HG03139 (cell line): ENCODE results near the gene CERS6.
"Not testable (repeated sequence)": the region's sequence is repeated elsewhere in the genome, so short reads cannot be mapped to it uniquely, and the experiment has no call there.

Experiments used
- ATAC-seq: cut with Tn5 transposase; IDR thresholded peaks from one replicate; pipeline ENCODE4 v1.9.1; 2021; ENCODE audit not compliant: unreplicated experiment

CERS6 gene

GRCh38 chr2:168791140-168791539 is 335.1 kb downstream of the CERS6 start:
- ATAC-seq = not testable (repeated sequence)

- no peak for ATAC-seq
Measured at GRCh38 chr2:168793596-168793995, 337.5 kb downstream of the CERS6 start.

- no peak for ATAC-seq
Measured at GRCh38 chr2:168794968-168795367, 338.9 kb downstream of the CERS6 start.

- ATAC-seq = no peak
Measured at GRCh38 chr2:168796090-168796577, 340.1 kb downstream of the CERS6 start.

GRCh38 chr2:168796583-168797285 is 340.7 kb downstream of the CERS6 start:
- ATAC-seq = no peak

- ATAC-seq = no peak
Measured at GRCh38 chr2:168797286-168797655, 341.2 kb downstream of the CERS6 start.

GRCh38 chr2:168798076-168798887 is 342.2 kb downstream of the CERS6 start:
- ATAC-seq = no peak

GRCh38 chr2:168798888-168799410 is 342.9 kb downstream of the CERS6 start:
- no peak for ATAC-seq

GRCh38 chr2:168801471-168801870 is 345.4 kb downstream of the CERS6 start:
- no peak for ATAC-seq

- ATAC-seq = no peak
Measured at GRCh38 chr2:168801961-168802858, 346.1 kb downstream of the CERS6 start, which contains the start of gene NOSTRIN. TSS of gene NOSTRIN (plus strand) at chr2:168802637. CDS start at chr2:168802647, 10 bp downstream.

- no peak for ATAC-seq
Measured at GRCh38 chr2:168802859-168803725, 347.0 kb downstream of the CERS6 start.

GRCh38 chr2:168804214-168804613 is 348.1 kb downstream of the CERS6 start:
- ATAC-seq = no peak

GRCh38 chr2:168805615-168806014 is 349.5 kb downstream of the CERS6 start:
- ATAC-seq = no peak

- ATAC-seq = no peak
Measured at GRCh38 chr2:168809537-168809936, 353.5 kb downstream of the CERS6 start.

- no peak for ATAC-seq
Measured at GRCh38 chr2:168810235-168810634, 354.2 kb downstream of the CERS6 start.

- no peak for ATAC-seq
Measured at GRCh38 chr2:168811696-168812095, 355.6 kb downstream of the CERS6 start.

- ATAC-seq = no peak
Measured at GRCh38 chr2:168814046-168814445, 358.0 kb downstream of the CERS6 start.

GRCh38 chr2:168814939-168815907 is 359.2 kb downstream of the CERS6 start:
- no peak for ATAC-seq

GRCh38 chr2:168816369-168816768 is 360.3 kb downstream of the CERS6 start:
- no peak for ATAC-seq
